ENCODE measurements around the gene FAAP20.
"Not testable (repeated sequence)": the region's sequence is repeated elsewhere in the genome, so short reads cannot be mapped to it uniquely, and the experiment has no call there.

The FAAP20 gene

GRCh38 chr1:2154022-2154421 lies 40.5 kb downstream of the FAAP20 start:
- no peak for DNase-seq

- DNase-seq, result peak; percentile 32
Observed at GRCh38 chr1:2152954-2153353, 41.6 kb downstream of the FAAP20 start.

- DNase-seq, result no peak
Observed at GRCh38 chr1:2151911-2152310, 42.7 kb downstream of the FAAP20 start.

- no peak for DNase-seq
Observed at GRCh38 chr1:2151252-2151651, 43.3 kb downstream of the FAAP20 start.

GRCh38 chr1:2150801-2151200 lies 43.8 kb downstream of the FAAP20 start:
- DNase-seq, result no peak

GRCh38 chr1:2148691-2149090 lies 45.9 kb downstream of the FAAP20 start:
- DNase-seq, result peak; percentile 47

- DNase-seq, result not testable (repeated sequence)
Observed at GRCh38 chr1:2147869-2148268, 46.7 kb downstream of the FAAP20 start.

GRCh38 chr1:2146836-2147517 lies 47.6 kb downstream of the FAAP20 start:
- DNase-seq, result no peak

- DNase-seq, result no peak
Observed at GRCh38 chr1:2145946-2146835, 48.4 kb downstream of the FAAP20 start.

- DNase-seq, result no peak
Observed at GRCh38 chr1:2144501-2145090, 50.0 kb downstream of the FAAP20 start.

GRCh38 chr1:2143814-2144500 lies 50.6 kb downstream of the FAAP20 start:
- no peak for DNase-seq

GRCh38 chr1:2141025-2141424 lies 53.5 kb downstream of the FAAP20 start:
- no peak for DNase-seq

Measured in stimulated activated CD4-positive, alpha-beta T cell treated with anti-CD3 and anti-CD28 coated beads, Interleukin-4, amount 100 ng/mL, for 24 hours (primary cell).